Psoas muscle (tissue), 8 donors: Measurements from ENCODE around the gene MCOLN3. TPM values are rescaled to one million over a fixed set of nuclear protein-coding genes. Genes with fewer than 3 reads are reported as not detected.

Source experiments
- ATAC-seq, 4 donors: fragments of 200-7000 bp; cut with Tn5 transposase; one replicate each; pipeline ENCODE4 v1.9.1; 2020; ENCODE audit warnings: moderate library complexity in 3 of 4, mild to moderate bottlenecking in 2 of 4
- DNase-seq, 2 donors: peaks; one replicate each; pipeline ENCODE4 v3.0.0-alpha.2; 2020
- H3K27ac ChIP-seq: fragments of 200-600 bp; one replicate; pipeline ENCODE4 v1.8.0; 2022
- H3K27me3 ChIP-seq, 3 donors: fragments of 200-600 bp in 1 of 3; one replicate each; pipeline versions ENCODE4 v1.6.1 to v1.8.0; 2013 to 2022; ENCODE audit warnings: low read length in 2 of 3, mild to moderate bottlenecking in 2 of 3, moderate library complexity in 1 of 3; ENCODE audit not compliant: insufficient read depth in 3 of 3
- H3K36me3 ChIP-seq, 2 donors: fragments of 200-600 bp in 1 of 2; one replicate each; pipeline versions ENCODE4 v1.6.1 to v1.8.0; 2013 to 2022; ENCODE audit warnings: low read depth in 1 of 2, mild to moderate bottlenecking in 1 of 2, moderate library complexity in 1 of 2; ENCODE audit not compliant: insufficient read depth in 1 of 2
- H3K4me1 ChIP-seq: fragments of 200-600 bp; one replicate; pipeline ENCODE4 v1.8.0; 2022
- H3K4me3 ChIP-seq: fragments of 200-600 bp; one replicate; pipeline ENCODE4 v1.8.0; 2022; ENCODE audit warnings: mild to moderate bottlenecking
- H3K9me3 ChIP-seq: fragments of 200-600 bp; one replicate; pipeline ENCODE4 v1.8.0; 2022
- CTCF ChIP-seq: fragments of 200-600 bp; IDR thresholded peaks from one replicate; pipeline ENCODE4 v1.8.0; 2022; ENCODE audit warnings: antibody characterized with exemption
- WGBS, 3 donors: extraction: QIAGEN DNeasy Blood & Tissue Kit; methylation state at CpG; one replicate each; pipeline versions ENCODE4 v1.1.6 to v1.1.7; 2013; 5-methylcytosine and 5-hydroxymethylcytosine counted together
- intact Hi-C, 2 donors: fragments of 100-400 bp; cut with DNase I; formaldehyde crosslinking; loops; one replicate each; pipeline versions ENCODE4 v1.11.0 to v1.14.2; 2022
- polyA plus RNA-seq, 3 donors: library from polyadenylated mRNA; stranded (reverse); fragments of 200-250 nt; gene quantifications; one replicate each; pipeline ENCODE4 v1.2.3, GENCODE V29; 2013
- total RNA-seq, 4 donors: library from RNA; stranded (reverse); fragmentation: NEBNext Ultra II Directional in 2 of 4; extraction: Animal tissue kit (Norgen Biotek cat#: 25700) in 2 of 4; gene quantifications; one replicate each; pipeline versions ENCODE4 v1.2.1 to v1.2.4, GENCODE V29; 2021 to 2023
- donor health status: healthy with polysubstance abuse.
- donor health status: DM: no; HTN: no; CAD: no; lungs with moderate emphysema.
- donor health status: Bipolar disorder and iron deficiency.
- donor health status: healthy.
- donor health status: DM: yes; HTN: yes; CAD: no.
- donor health status: DM: no; HTN: no; CAD: no.
- donor health status: DM: no; HTN: no; CAD: no.
- donor health status: DM: yes; HTN: yes; CAD: no.

The MCOLN3 gene
- total and polyA plus RNA-seq, 7 donors: 0.06 to 0.62 (median 0.32) TPM; not detected in 3

GRCh38 chr1:84972377-84972987 lies 75.8 kb downstream of the MCOLN3 start:
- Histone ChIP-seq H3K4me1 (no peaks in the 10 kb centered on the region), H3K27me3 (peaks cover 0 to 2% (median 0%) of the 10 kb centered on the region in 3 donors), H3K27ac (no peak overlapping the region), H3K9me3 (no peaks in the 10 kb centered on the region), H3K4me3 (no peak overlapping the region), H3K36me3 (no peaks in the 10 kb centered on the region)
- intact Hi-C loops: no loop called here
- ATAC-seq: no peak
- DNase-seq: no peak
- WGBS, 3 donors: 68 to 78% (median 75%) methylated on average over 1 of the region's 1 CpG
- TF ChIP-seq CTCF: no peak

DNA sequence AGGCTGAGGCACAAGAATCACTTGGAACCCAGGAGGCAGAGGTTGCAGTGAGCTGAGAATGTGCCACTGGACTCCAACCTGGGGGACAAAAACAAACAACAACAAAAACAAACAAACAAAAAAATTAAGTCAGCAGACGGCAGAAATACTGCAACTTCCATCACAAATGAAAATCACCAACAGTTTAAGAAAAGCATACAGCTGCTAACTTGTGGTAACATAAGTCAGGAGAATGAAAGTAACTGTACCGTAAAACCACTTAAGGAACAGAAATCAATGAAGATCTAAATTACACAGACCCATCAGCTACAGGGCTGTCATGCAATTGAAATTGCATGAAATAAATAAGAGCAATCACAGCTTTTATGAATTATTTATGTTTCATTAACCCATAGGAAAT lies 76.3 kb downstream of the MCOLN3 start:
- ATAC-seq: no peak
- WGBS, 3 donors: 66 to 87% (median 77%) methylated on average over 2 of the region's 2 CpGs
- intact Hi-C loops: no loop called here

GRCh38 chr1:84969489-84970250 lies 78.6 kb downstream of the MCOLN3 start:
- ATAC-seq (no peak), DNase-seq (no peak)
- H3K4me3 ChIP-seq: no peak overlapping the region
- H3K27ac ChIP-seq: no peak overlapping the region
- no peaks in the 10 kb centered on the region for H3K36me3 ChIP-seq
- peaks cover 0 to 2% (median 0%) of the 10 kb centered on the region in 3 donors for H3K27me3 ChIP-seq
- H3K9me3 ChIP-seq: no peaks in the 10 kb centered on the region
- no peaks in the 10 kb centered on the region for H3K4me1 ChIP-seq
- no peak for TF ChIP-seq CTCF
- 93 to 97% (median 94%) methylated on average over 7 of the region's 7 CpGs for WGBS, 3 donors
- intact Hi-C loops: no loop called here

More for the DNA sequence above, 76.3 kb downstream of the MCOLN3 start:
- Histone ChIP-seq H3K4me1 (no peaks in the 10 kb centered on the region), H3K9me3 (no peaks in the 10 kb centered on the region), H3K27ac (no peak overlapping the region), H3K36me3 (no peaks in the 10 kb centered on the region), H3K4me3 (no peak overlapping the region), H3K27me3 (peaks cover 0 to 2% (median 0%) of the 10 kb centered on the region in 3 donors)
- no peak for TF ChIP-seq CTCF
- no peak for DNase-seq

GRCh38 chr1:84968865-84969264 lies 79.4 kb downstream of the MCOLN3 start:
- intact Hi-C loops: no loop called here
- no peaks in the 10 kb centered on the region for H3K9me3 ChIP-seq
- 88 to 96% (median 93%) methylated on average over 3 of the region's 3 CpGs for WGBS, 3 donors
- ATAC-seq (no peak), DNase-seq (no peak)
- no peak for TF ChIP-seq CTCF
- H3K36me3 ChIP-seq: no peaks in the 10 kb centered on the region
- H3K4me1 ChIP-seq: no peaks in the 10 kb centered on the region
- H3K27me3 ChIP-seq: peaks cover 0 to 1% (median 0%) of the 10 kb centered on the region in 3 donors
- no peak overlapping the region for H3K4me3 ChIP-seq
- no peak overlapping the region for H3K27ac ChIP-seq
